Mesendoderm (in vitro differentiated cells): ENCODE data around the gene NRG3.
A peak's percentile ranks its signal among the peaks of the same experiment; 100 is the strongest.

Source experiments
- DNase-seq: peaks from one replicate; pipeline ENCODE4 v3.0.0; 2013
- H2AK5ac ChIP-seq: 2 replicates; pipeline ENCODE4 v1.6.1; 2013; ENCODE audit warnings: low read length, inconsistent platforms
- H2BK120ac ChIP-seq: 2 replicates; pipeline ENCODE4 v1.6.1; 2013; ENCODE audit warnings: low read depth, mild to moderate bottlenecking, low read length, moderate library complexity, mixed read lengths
- H2BK15ac ChIP-seq: replicated peaks from 2 replicates; pipeline ENCODE4 v1.6.1; 2013; ENCODE audit warnings: low read depth, mild to moderate bottlenecking, moderate library complexity
- H2BK5ac ChIP-seq: 2 replicates; pipeline ENCODE4 v1.6.1; 2013; ENCODE audit warnings: low read length, inconsistent platforms
- H3K18ac ChIP-seq: 2 replicates; pipeline ENCODE4 v1.6.1; 2013; ENCODE audit warnings: mild to moderate bottlenecking, low read length, mixed read lengths
- H3K23ac ChIP-seq: one replicate; pipeline ENCODE4 v1.6.1; 2013; ENCODE audit warnings: low read length
- H3K27ac ChIP-seq: 2 replicates; pipeline ENCODE4 v1.5.1; 2013; ENCODE audit warnings: low read depth, mild to moderate bottlenecking, inconsistent platforms, low read length, moderate library complexity
- H3K27me3 ChIP-seq: 2 replicates; pipeline ENCODE4 v1.6.1; 2013; ENCODE audit warnings: low read length, control low read depth, mild to moderate bottlenecking, inconsistent platforms; ENCODE audit not compliant: insufficient read depth, poor library complexity
- H3K36me3 ChIP-seq: 2 replicates; pipeline ENCODE4 v1.6.1; 2013; ENCODE audit warnings: low read length, inconsistent platforms; ENCODE audit not compliant: control insufficient read depth, insufficient read depth
- H3K4ac ChIP-seq: one replicate; pipeline ENCODE4 v1.6.1; 2013; ENCODE audit warnings: low read depth, mild to moderate bottlenecking, low read length, moderate library complexity
- H3K4me1 ChIP-seq: 2 replicates; pipeline ENCODE4 v1.6.1; 2013; ENCODE audit warnings: low read depth, low read length, inconsistent platforms; ENCODE audit not compliant: control insufficient read depth
- H3K4me2 ChIP-seq: 2 replicates; pipeline ENCODE4 v1.6.1; 2013; ENCODE audit warnings: low read length
- H3K4me3 ChIP-seq: 2 replicates; pipeline ENCODE4 v1.5.1; 2013; ENCODE audit warnings: mild to moderate bottlenecking, low read length
- H3K56ac ChIP-seq: one replicate; pipeline ENCODE4 v1.6.1; 2013; ENCODE audit warnings: low read length
- H3K79me1 ChIP-seq: 2 replicates; pipeline ENCODE4 v1.6.1; 2013; ENCODE audit warnings: low read length, inconsistent platforms
- H3K79me2 ChIP-seq: 2 replicates; pipeline ENCODE4 v1.6.1; 2013; ENCODE audit warnings: mild to moderate bottlenecking, low read length; ENCODE audit not compliant: control insufficient read depth, insufficient read depth
- H3K9ac ChIP-seq: 2 replicates; pipeline ENCODE4 v1.6.1; 2013; ENCODE audit warnings: low read length, inconsistent platforms
- H4K5ac ChIP-seq: one replicate; pipeline ENCODE4 v1.6.1; 2013; ENCODE audit warnings: low read length
- H4K8ac ChIP-seq: one replicate; pipeline ENCODE4 v1.6.1; 2013; ENCODE audit warnings: low read depth, mild to moderate bottlenecking, control low read depth, low read length, moderate library complexity
- WGBS: extraction: QIAGEN DNeasy Blood & Tissue Kit; methylation state at CpG from one replicate; pipeline ENCODE4 v1.1.7; 2013; ENCODE audit warnings: low lambda C conversion rate, missing lambda C conversion rate; ENCODE audit not compliant: insufficient coverage; ENCODE audit errors: extremely low coverage; 5-methylcytosine and 5-hydroxymethylcytosine counted together

NRG3 gene

DNA sequence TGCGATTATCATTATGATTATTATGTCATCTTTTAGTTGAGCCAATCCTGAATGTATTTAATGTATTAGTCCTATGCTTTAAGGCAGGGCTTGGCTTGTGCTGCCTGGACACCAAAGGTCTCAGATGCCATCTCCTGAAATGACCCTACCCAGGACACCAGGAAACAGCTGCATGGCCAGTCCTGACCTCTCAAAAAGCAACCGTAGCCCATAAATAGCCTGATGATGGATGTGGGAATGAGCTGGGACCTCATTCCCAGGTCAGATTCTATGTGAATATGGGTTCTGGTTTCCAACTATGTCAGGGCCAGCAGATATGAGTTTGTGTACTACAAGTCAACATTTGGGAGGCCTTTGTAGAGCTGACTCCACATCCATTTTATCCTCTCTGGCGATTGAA, 438.4 kb downstream of the NRG3 start:
- no peak overlapping the region for H3K27ac ChIP-seq
- peaks cover 4% of the 10 kb centered on the region for H3K4me1 ChIP-seq

DNA sequence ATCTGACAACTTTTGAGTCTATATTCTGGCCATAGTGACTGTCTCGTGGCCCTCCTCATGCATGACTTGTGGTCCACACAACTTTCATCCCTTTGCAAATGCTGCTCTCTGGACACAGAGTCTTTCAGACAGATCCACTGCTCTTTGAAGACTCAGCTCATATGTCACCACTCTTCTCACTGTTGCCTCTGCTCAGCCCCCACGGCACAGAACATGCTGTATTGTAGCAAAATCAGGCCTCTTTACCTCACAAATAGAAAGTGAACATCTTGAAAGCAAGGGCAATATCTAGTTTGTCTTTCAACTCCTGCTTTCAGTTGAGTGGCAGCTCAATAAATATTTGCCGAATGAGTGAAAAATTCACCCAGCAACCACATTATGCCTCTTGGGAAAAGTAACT, 443.5 kb downstream of the NRG3 start:
- H3K56ac ChIP-seq: no peak overlapping the region
- no peaks in the 10 kb centered on the region for H3K79me2 ChIP-seq
- DNase-seq: no peak
- no peak overlapping the region for H4K5ac ChIP-seq
- H3K79me1 ChIP-seq: no peaks in the 10 kb centered on the region
- H3K18ac ChIP-seq: no peak overlapping the region
- peaks cover 10% of the 10 kb centered on the region for H3K4me1 ChIP-seq
- no peak overlapping the region for H3K4ac ChIP-seq
- H4K8ac ChIP-seq: no peak overlapping the region
- no peak overlapping the region for H3K23ac ChIP-seq
- no peak overlapping the region for H3K27ac ChIP-seq
- no peaks in the 10 kb centered on the region for H3K36me3 ChIP-seq
- peak overlapping the region; percentile 65 for H2AK5ac ChIP-seq
- peak overlapping the region; percentile 86 for H2BK5ac ChIP-seq
- no peaks in the 10 kb centered on the region for H3K27me3 ChIP-seq
- no peak overlapping the region for H2BK120ac ChIP-seq
- no peak overlapping the region for H2BK15ac ChIP-seq
- H3K9ac ChIP-seq: no peak overlapping the region
- WGBS: no CpG with 5 or more reads among the region's 3 CpGs
- H3K4me2 ChIP-seq: no peak overlapping the region
- no peak overlapping the region for H3K4me3 ChIP-seq

More for the DNA sequence above, 438.4 kb downstream of the NRG3 start:
- no peak overlapping the region for H4K5ac ChIP-seq
- DNase-seq: no peak
- no peak overlapping the region for H2BK15ac ChIP-seq
- no peak overlapping the region for H3K18ac ChIP-seq
- no peaks in the 10 kb centered on the region for H3K79me1 ChIP-seq
- no peak overlapping the region for H2AK5ac ChIP-seq
- H3K4ac ChIP-seq: no peak overlapping the region
- H3K9ac ChIP-seq: no peak overlapping the region
- no peak overlapping the region for H3K4me3 ChIP-seq
- H3K79me2 ChIP-seq: no peaks in the 10 kb centered on the region
- WGBS: no CpG with 5 or more reads among the region's 3 CpGs
- no peak overlapping the region for H3K56ac ChIP-seq
- H2BK120ac ChIP-seq: no peak overlapping the region
- no peak overlapping the region for H3K4me2 ChIP-seq
- H2BK5ac ChIP-seq: no peak overlapping the region
- H3K23ac ChIP-seq: no peak overlapping the region
- H4K8ac ChIP-seq: no peak overlapping the region
- no peaks in the 10 kb centered on the region for H3K27me3 ChIP-seq
- H3K36me3 ChIP-seq: no peaks in the 10 kb centered on the region

DNA sequence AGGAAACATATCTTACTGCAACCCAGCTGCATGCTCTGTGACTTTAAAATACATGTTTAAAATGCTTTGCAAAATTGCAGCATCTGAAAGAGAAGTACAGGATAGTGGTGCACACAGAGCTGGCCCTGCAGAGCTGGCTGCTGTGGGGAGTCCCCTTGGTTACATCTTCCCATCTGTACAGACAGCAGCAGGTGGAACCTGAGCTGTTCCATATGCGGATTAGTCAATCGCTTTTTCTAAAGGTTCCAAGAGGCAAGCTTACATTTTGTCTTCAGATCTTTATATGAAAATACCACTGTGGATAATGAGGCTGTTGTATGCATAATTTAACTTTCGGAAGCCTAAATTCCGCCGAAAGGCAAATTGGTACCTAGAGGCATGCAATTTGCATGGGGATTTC, 444.1 kb downstream of the NRG3 start:
- DNase-seq: no peak
- Histone ChIP-seq H2BK120ac (no peak overlapping the region), H3K18ac (no peak overlapping the region), H2AK5ac (no peak overlapping the region), H3K79me2 (no peaks in the 10 kb centered on the region), H3K27me3 (no peaks in the 10 kb centered on the region), H3K36me3 (no peaks in the 10 kb centered on the region), H2BK15ac (no peak overlapping the region), H3K79me1 (no peaks in the 10 kb centered on the region), H3K4me2 (no peak overlapping the region), H3K9ac (no peak overlapping the region), H3K56ac (no peak overlapping the region), H3K4ac (no peak overlapping the region), H4K8ac (no peak overlapping the region), H3K4me3 (no peak overlapping the region), H2BK5ac (no peak overlapping the region), H4K5ac (no peak overlapping the region), H3K23ac (no peak overlapping the region), H3K4me1 (peaks cover 10% of the 10 kb centered on the region), H3K27ac (no peak overlapping the region)
- WGBS: no CpG with 5 or more reads among the region's 5 CpGs

DNA sequence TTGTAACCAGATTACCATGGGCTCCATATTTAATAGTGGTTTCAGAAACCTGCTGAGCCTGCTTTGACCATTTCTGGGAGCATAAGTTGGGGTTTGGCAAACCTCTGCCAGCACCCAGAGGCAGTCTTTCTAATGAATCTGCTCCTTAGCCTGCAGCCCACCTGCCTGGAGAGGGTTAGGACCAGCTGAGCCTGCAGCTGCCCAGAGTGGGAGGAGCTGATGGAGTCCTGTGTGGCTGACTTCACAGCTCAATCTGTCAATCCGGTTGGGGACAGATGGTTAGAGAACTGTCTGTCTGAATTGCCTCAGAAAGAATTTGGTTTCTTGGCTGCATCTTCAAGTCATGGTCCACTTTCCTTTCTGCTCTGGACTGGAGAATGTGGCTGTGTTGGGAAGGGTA, 444.6 kb downstream of the NRG3 start:
- Histone ChIP-seq H2BK120ac (no peak overlapping the region), H3K79me2 (no peaks in the 10 kb centered on the region), H4K5ac (no peak overlapping the region), H3K4me2 (no peak overlapping the region), H3K56ac (no peak overlapping the region), H3K4me3 (no peak overlapping the region), H2BK5ac (no peak overlapping the region), H2BK15ac (no peak overlapping the region), H3K79me1 (no peaks in the 10 kb centered on the region), H3K9ac (no peak overlapping the region), H3K36me3 (no peaks in the 10 kb centered on the region), H3K4ac (no peak overlapping the region), H3K27ac (no peak overlapping the region), H3K18ac (peak overlapping the region; percentile 8), H2AK5ac (no peak overlapping the region), H3K27me3 (no peaks in the 10 kb centered on the region), H4K8ac (no peak overlapping the region), H3K4me1 (peaks cover 10% of the 10 kb centered on the region), H3K23ac (no peak overlapping the region)
- WGBS: no CpG with 5 or more reads among the region's 1 CpG
- peak; percentile 23 for DNase-seq

DNA sequence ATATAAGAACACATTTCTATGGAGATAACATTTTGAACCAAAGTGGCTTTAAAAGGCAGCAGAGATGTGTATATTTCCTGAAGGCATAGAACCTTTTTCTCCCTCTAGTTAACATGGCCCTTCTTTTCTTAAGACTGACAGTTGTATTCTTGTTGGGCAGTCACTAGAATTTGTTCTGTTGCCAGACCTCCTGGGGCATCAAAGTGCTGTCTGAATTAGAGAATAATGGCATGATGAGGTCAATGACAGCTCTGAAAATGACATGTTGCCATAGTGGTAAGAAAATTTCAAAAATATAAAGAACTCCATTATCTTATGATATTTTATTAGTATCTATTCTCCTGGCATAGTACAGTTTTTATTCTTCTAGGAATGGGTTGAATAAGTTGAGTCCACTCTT, 446.7 kb downstream of the NRG3 start:
- H3K9ac ChIP-seq: no peak overlapping the region
- no peak overlapping the region for H3K18ac ChIP-seq
- no peak overlapping the region for H4K5ac ChIP-seq
- H3K27me3 ChIP-seq: no peaks in the 10 kb centered on the region
- no peak overlapping the region for H3K4me3 ChIP-seq
- no peak for DNase-seq
- H3K36me3 ChIP-seq: no peaks in the 10 kb centered on the region
- no peak overlapping the region for H3K23ac ChIP-seq
- H4K8ac ChIP-seq: no peak overlapping the region
- no peak overlapping the region for H3K27ac ChIP-seq
- no peaks in the 10 kb centered on the region for H3K79me2 ChIP-seq
- H3K4me1 ChIP-seq: peaks cover 10% of the 10 kb centered on the region
- H2AK5ac ChIP-seq: no peak overlapping the region
- H3K79me1 ChIP-seq: no peaks in the 10 kb centered on the region
- H3K4me2 ChIP-seq: no peak overlapping the region
- no peak overlapping the region for H3K56ac ChIP-seq
- no peak overlapping the region for H3K4ac ChIP-seq
- H2BK5ac ChIP-seq: no peak overlapping the region
- no peak overlapping the region for H2BK120ac ChIP-seq
- H2BK15ac ChIP-seq: no peak overlapping the region

DNA sequence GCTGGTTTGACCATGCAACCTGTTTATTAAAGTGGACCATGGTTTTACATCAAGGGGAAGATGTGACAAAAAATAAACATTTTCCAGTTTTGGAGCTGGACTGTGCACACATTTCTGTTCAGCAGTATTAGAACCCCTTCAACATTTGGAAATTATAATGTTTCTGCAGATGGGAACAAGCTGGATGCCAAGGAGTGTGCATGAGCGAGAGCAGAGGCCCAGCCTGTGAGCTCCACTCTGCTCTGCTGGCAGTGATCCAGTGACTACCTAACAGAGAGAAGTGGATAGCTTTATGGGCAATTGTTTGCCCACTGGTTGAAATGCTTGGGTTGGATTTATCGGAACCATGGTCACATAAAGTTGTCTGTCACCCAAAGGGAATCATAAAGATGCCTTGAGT, 456.7 kb downstream of the NRG3 start:
- Histone ChIP-seq H3K9ac (no peak overlapping the region), H3K56ac (no peak overlapping the region), H3K23ac (no peak overlapping the region), H2AK5ac (no peak overlapping the region), H3K4ac (no peak overlapping the region), H4K8ac (no peak overlapping the region), H2BK5ac (no peak overlapping the region), H3K4me2 (no peak overlapping the region), H4K5ac (no peak overlapping the region), H3K36me3 (no peaks in the 10 kb centered on the region), H2BK15ac (no peak overlapping the region), H3K4me3 (no peak overlapping the region), H3K27ac (no peak overlapping the region), H3K79me1 (no peaks in the 10 kb centered on the region), H3K4me1 (peaks cover 2% of the 10 kb centered on the region), H3K18ac (no peak overlapping the region), H3K27me3 (no peaks in the 10 kb centered on the region), H2BK120ac (no peak overlapping the region), H3K79me2 (no peaks in the 10 kb centered on the region)
- no CpG with 5 or more reads among the region's 2 CpGs for WGBS
- no peak for DNase-seq
